Pancreas (tissue), 10 donors: ENCODE measurements around the gene CRMP1. TPM values are rescaled to one million over a fixed set of nuclear protein-coding genes. Genes with fewer than 3 reads are reported as not detected.

Experiments used
- ATAC-seq, 4 donors: fragments of 200-7000 bp; cut with Tn5 transposase; one replicate each; pipeline versions ENCODE4 v1.8.0 to v1.9.1; 2020; ENCODE audit warnings: mild to moderate bottlenecking in 4 of 4, moderate library complexity in 4 of 4
- DNase-seq, 6 donors: peaks; one replicate each; pipeline ENCODE4 v3.0.0-alpha.2; 2020
- FAIRE-seq: peaks from 2 replicates; lab custom pipeline; 2012; peaks lifted over from hg19 to GRCh38; lab: Jason Lieb, UNC
- H3K27ac ChIP-seq, 4 donors: fragments of 200-600 bp; sonication (generic); 1 replicate in 3 of 4; 2 replicates in 1 of 4; pipeline versions ENCODE4 v1.5.0 to v1.8.0; 2020
- H3K27me3 ChIP-seq, 4 donors: fragments of 200-600 bp; one replicate each; pipeline ENCODE4 v1.8.0; 2021
- H3K36me3 ChIP-seq, 3 donors: fragments of 200-600 bp; sonication (generic) in 1 of 3; one replicate each; pipeline versions ENCODE4 v1.5.0 to v1.8.0; 2020 to 2021
- H3K4me1 ChIP-seq, 3 donors: fragments of 200-600 bp; one replicate each; pipeline ENCODE4 v1.8.0; 2021
- H3K4me3 ChIP-seq, 4 donors: fragments of 200-600 bp; sonication (generic) in 2 of 4; one replicate each; pipeline versions ENCODE4 v1.5.0 to v1.8.0; 2020 to 2021
- H3K9me3 ChIP-seq, 4 donors: fragments of 200-600 bp; one replicate each; pipeline ENCODE4 v1.8.0; 2021
- CTCF ChIP-seq, 4 donors: fragments of 200-600 bp; sonication (generic) in 3 of 4; IDR thresholded peaks; one replicate each; pipeline versions ENCODE4 v1.5.0 to v1.8.0; 2021; ENCODE audit warnings: antibody characterized with exemption in 4 of 4
- WGBS, 2 donors: extraction: QIAGEN DNeasy Blood & Tissue Kit; methylation state at CpG; one replicate each; pipeline ENCODE4 v1.1.7; 2013; 5-methylcytosine and 5-hydroxymethylcytosine counted together
- intact Hi-C, 3 donors: fragments of 100-400 bp; cut with DNase I; formaldehyde crosslinking; loops; one replicate each; pipeline versions ENCODE4 v1.11.1 to v1.14.2; 2022
- polyA plus RNA-seq, 2 donors: library from polyadenylated mRNA; stranded (reverse); fragments of 200-250 nt; gene quantifications; one replicate each; pipeline ENCODE4 v1.2.3, GENCODE V29; 2013
- total RNA-seq, 6 donors: library from RNA; stranded (reverse); fragmentation: NEBNext Ultra II Directional in 4 of 6; extraction: Animal tissue kit (Norgen Biotek cat#: 25700) in 4 of 6; gene quantifications; one replicate each; pipeline versions ENCODE4 v1.2.1 to v1.2.4, GENCODE V29; 2021 to 2023
- donor health status: healthy with polysubstance abuse.
- donor health status: DM: no; HTN: no; CAD: no; lungs with moderate emphysema.
- donor health status: DM: no; HTN: no; CAD: no.
- donor health status: control.
- donor health status: control.
- donor health status: Bipolar disorder and iron deficiency.
- donor health status: DM: yes; HTN: yes; CAD: no.
- donor health status: DM: no; HTN: no; CAD: no.
- donor health status: DM: no; HTN: no; CAD: no.
- donor health status: DM: yes; HTN: yes; CAD: no.

CRMP1 gene
- total and polyA plus RNA-seq, 8 donors, result 0.69 to 21.4 (median 2.6) TPM

GRCh38 chr4:5795580-5795979 lies 97.3 kb downstream of the CRMP1 start:
- FAIRE-seq (no peak), DNase-seq (no peak), ATAC-seq (no peak)
- Histone ChIP-seq H3K4me3 (no peak overlapping the region), H3K4me1 (no peaks in the 10 kb centered on the region), H3K27me3 (no peaks in the 10 kb centered on the region), H3K36me3 (peaks cover 0 to 23% (median 2%) of the 10 kb centered on the region in 3 donors), H3K9me3 (no peaks in the 10 kb centered on the region), H3K27ac (no peak overlapping the region)
- no peak for TF ChIP-seq CTCF (IDR thresholded peaks at IDR 0.05)
- intact Hi-C loops, result no loop called here
- WGBS, 2 donors, result 95 to 96% methylated on average over 5 of the region's 5 CpGs

GRCh38 chr4:5793514-5793913 lies 99.4 kb downstream of the CRMP1 start:
- Histone ChIP-seq H3K9me3 (no peaks in the 10 kb centered on the region), H3K4me3 (no peak overlapping the region), H3K27me3 (no peaks in the 10 kb centered on the region), H3K4me1 (no peaks in the 10 kb centered on the region), H3K36me3 (peaks cover 0 to 23% (median 2%) of the 10 kb centered on the region in 3 donors), H3K27ac (no peak overlapping the region)
- intact Hi-C loops, result no loop called here
- ATAC-seq (no peak), FAIRE-seq (no peak), DNase-seq (no peak)
- 89 to 92% methylated on average over 13 of the region's 13 CpGs for WGBS, 2 donors
- TF ChIP-seq CTCF (IDR thresholded peaks at IDR 0.05), result no peak

- intact Hi-C loops, result no loop called here
Measured at GRCh38 chr4:5791654-5792053, 101.2 kb downstream of the CRMP1 start.

GRCh38 chr4:5790546-5790857 lies 102.4 kb downstream of the CRMP1 start:
- peaks cover 0 to 6% (median 4%) of the 10 kb centered on the region in 3 donors for H3K4me1 ChIP-seq
- no peaks in the 10 kb centered on the region for H3K27me3 ChIP-seq
- WGBS, 2 donors, result 30 to 38% methylated on average over 1 of the region's 1 CpG
- FAIRE-seq, result no peak
- H3K9me3 ChIP-seq, result no peaks in the 10 kb centered on the region
- no peak overlapping the region for H3K27ac ChIP-seq
- H3K36me3 ChIP-seq, result peaks cover 0 to 13% (median 0%) of the 10 kb centered on the region in 3 donors
- ATAC-seq, result no peak
- no peak for DNase-seq
- no peak for TF ChIP-seq CTCF (IDR thresholded peaks at IDR 0.05)
- no peak overlapping the region for H3K4me3 ChIP-seq
- intact Hi-C loops, result no loop called here

More at GRCh38 chr4:5791654-5792053, 101.2 kb downstream of the CRMP1 start:
- Histone ChIP-seq H3K4me1 (no peaks in the 10 kb centered on the region), H3K27ac (no peak overlapping the region), H3K27me3 (no peaks in the 10 kb centered on the region), H3K9me3 (no peaks in the 10 kb centered on the region), H3K4me3 (no peak overlapping the region), H3K36me3 (peaks cover 0 to 15% (median 0%) of the 10 kb centered on the region in 3 donors)
- TF ChIP-seq CTCF (IDR thresholded peaks at IDR 0.05), result no peak
- no peak for ATAC-seq
- DNase-seq, result no peak
- WGBS, 2 donors, result 79 to 86% methylated on average over 3 of the region's 3 CpGs
- no peak for FAIRE-seq

- Histone ChIP-seq H3K4me1 (peaks cover 0 to 6% (median 4%) of the 10 kb centered on the region in 3 donors), H3K4me3 (no peak overlapping the region), H3K9me3 (no peaks in the 10 kb centered on the region), H3K27me3 (no peaks in the 10 kb centered on the region), H3K27ac (no peak overlapping the region), H3K36me3 (peaks cover 0 to 5% (median 0%) of the 10 kb centered on the region in 3 donors)
- no peak for TF ChIP-seq CTCF (IDR thresholded peaks at IDR 0.05)
- no peak for DNase-seq
- ATAC-seq, result no peak
- FAIRE-seq, result no peak
- intact Hi-C loops, result no loop called here
- WGBS, 2 donors, result 83% methylated on average over 5 of the region's 5 CpGs
Measured at GRCh38 chr4:5789141-5789540, 103.7 kb downstream of the CRMP1 start.
